Activated CD8-positive, alpha-beta T cell treated with anti-CD3 and anti-CD28 coated beads for 36 hours (primary cell): ENCODE results near the gene DLG2. TPM values are rescaled to one million over a fixed set of nuclear protein-coding genes. Genes with fewer than 3 reads are reported as not detected.

Experiments
- ATAC-seq: fragments of 200-7000 bp; cut with Tn5 transposase; one replicate; pipeline ENCODE4 v1.10.0; 2021; ENCODE audit warnings: mild to moderate bottlenecking, moderate library complexity
- CTCF ChIA-PET: fragments of 350-600 bp; sonication (Branson Sonifier 250); formaldehyde crosslinking; loops from one replicate; lab custom pipeline; 2021; ENCODE audit warnings: antibody characterized with exemption; lab: Charles Lee
- POLR2A ChIA-PET: fragments of 350-600 bp; sonication (Branson Sonifier 250); formaldehyde crosslinking; loops from one replicate; lab custom pipeline; 2021; ENCODE audit warnings: antibody characterized with exemption; lab: Charles Lee
- DNase-seq: peaks from one replicate; pipeline ENCODE4 v3.0.0-alpha.2; 2020
- H3K27ac Mint-ChIP-seq: one replicate; pipeline ENCODE4 v1.8.0; 2021; ENCODE audit warnings: mild to moderate bottlenecking, mixed read lengths
- H3K27me3 Mint-ChIP-seq: one replicate; pipeline ENCODE4 v1.8.0; 2021; ENCODE audit warnings: mixed read lengths
- H3K36me3 Mint-ChIP-seq: one replicate; pipeline ENCODE4 v1.8.0; 2021; ENCODE audit warnings: low read depth, mixed read lengths
- H3K4me1 Mint-ChIP-seq: one replicate; pipeline ENCODE4 v1.8.0; 2021; ENCODE audit warnings: low read depth, mixed read lengths
- H3K4me3 Mint-ChIP-seq: one replicate; pipeline ENCODE4 v1.8.0; 2021; ENCODE audit warnings: mild to moderate bottlenecking, moderate library complexity, mixed read lengths
- H3K9me3 Mint-ChIP-seq: one replicate; pipeline ENCODE4 v1.8.0; 2021; ENCODE audit warnings: mixed read lengths
- CTCF ChIP-seq: fragments of 200-600 bp; IDR thresholded peaks from one replicate; pipeline ENCODE4 v1.8.0; 2022; ENCODE audit warnings: antibody characterized with exemption, mild to moderate bottlenecking
- intact Hi-C: fragments of 100-400 bp; cut with micrococcal nuclease; formaldehyde crosslinking; loops from one replicate; pipeline ENCODE4 v1.10.0; 2022
- total RNA-seq, 2 experiments: library from RNA; stranded (reverse); gene quantifications; one replicate each; pipeline ENCODE4 v1.2.3, GENCODE V29; 2021

Gene DLG2
- total RNA-seq, 2 experiments from 2014 or later = 2.2 to 2.6 TPM

DNA sequence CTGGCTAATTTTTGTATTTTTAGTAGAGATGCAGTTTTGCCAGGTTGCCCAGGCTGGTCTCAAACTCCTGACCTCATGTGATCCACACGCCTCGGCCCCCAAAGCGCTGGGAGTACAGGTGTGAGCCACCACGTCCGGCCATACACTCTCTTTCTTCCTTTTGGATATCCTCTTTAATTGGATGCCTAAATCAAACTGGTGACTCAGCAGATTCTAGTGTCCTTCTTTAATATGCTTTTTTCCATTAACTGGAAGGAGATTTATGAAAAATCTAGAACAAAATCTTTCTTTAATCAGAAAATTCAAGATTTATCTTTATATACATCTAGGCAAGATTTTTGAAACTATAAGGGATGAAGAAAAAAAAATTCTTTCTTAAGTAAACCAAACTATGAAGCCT lies 1371.7 kb downstream of the DLG2 start:
- ATAC-seq (no peak), DNase-seq (no peak)
- H3K27ac Mint-ChIP-seq = no peak overlapping the region
- no peaks in the 10 kb centered on the region for H3K27me3 Mint-ChIP-seq
- H3K9me3 Mint-ChIP-seq = peaks cover 2% of the 10 kb centered on the region
- no peak overlapping the region for H3K4me3 Mint-ChIP-seq
- H3K4me1 Mint-ChIP-seq = no peaks in the 10 kb centered on the region
- intact Hi-C loops = no loop called here
- CTCF ChIA-PET = no interaction called here
- H3K36me3 Mint-ChIP-seq = no peaks in the 10 kb centered on the region
- POLR2A ChIA-PET = no interaction called here
- no peak for TF ChIP-seq CTCF

- H3K27ac Mint-ChIP-seq = no peak overlapping the region
- ATAC-seq (no peak), DNase-seq (no peak)
- no peaks in the 10 kb centered on the region for H3K36me3 Mint-ChIP-seq
- intact Hi-C loops = no loop called here
- H3K9me3 Mint-ChIP-seq = no peaks in the 10 kb centered on the region
- H3K4me3 Mint-ChIP-seq = no peak overlapping the region
- no peaks in the 10 kb centered on the region for H3K4me1 Mint-ChIP-seq
- POLR2A ChIA-PET = no interaction called here
- TF ChIP-seq CTCF = no peak
- no peaks in the 10 kb centered on the region for H3K27me3 Mint-ChIP-seq
- CTCF ChIA-PET = no interaction called here
Measured at GRCh38 chr11:84250834-84251613, 1376.1 kb downstream of the DLG2 start.

DNA sequence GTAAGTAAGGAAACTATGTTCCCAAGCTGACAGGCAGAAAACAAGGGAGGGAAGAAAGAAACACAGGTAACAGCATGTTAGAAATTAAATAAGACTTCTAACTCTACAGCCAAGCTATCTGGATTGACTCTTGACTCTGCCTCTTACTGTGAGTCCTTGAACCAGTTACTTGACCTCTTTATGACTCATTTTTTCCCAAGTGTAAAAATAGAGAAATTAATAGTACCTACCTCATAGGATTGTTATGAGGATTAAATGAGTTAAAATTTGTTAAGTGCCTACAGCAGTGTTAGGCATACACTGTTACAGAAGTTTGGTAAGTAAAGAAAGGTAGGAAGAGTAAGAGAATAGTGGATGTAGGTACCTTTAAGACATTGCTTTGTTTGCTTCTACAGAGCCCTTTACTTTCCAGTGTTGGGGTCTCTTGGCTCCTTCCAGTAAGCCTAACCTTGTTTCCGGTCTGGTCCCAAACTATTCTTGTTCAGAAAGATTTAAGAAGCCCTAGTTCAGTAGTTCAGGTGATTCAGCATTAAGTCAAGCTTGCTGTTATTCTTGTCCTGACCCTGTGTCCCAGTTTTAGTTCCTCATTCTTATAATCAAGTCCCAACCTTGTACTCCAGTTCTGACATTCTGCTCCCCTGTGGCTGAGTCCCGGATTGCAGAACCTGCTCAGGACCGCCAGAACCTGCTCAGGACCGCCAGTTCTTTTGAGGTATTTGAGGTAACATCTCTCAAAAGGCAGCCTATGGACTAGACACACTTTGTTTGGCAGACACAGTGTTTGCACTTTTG lies 1377.6 kb downstream of the DLG2 start:
- Mint-ChIP-seq H3K9me3 (no peaks in the 10 kb centered on the region), H3K27me3 (no peaks in the 10 kb centered on the region), H3K4me3 (no peak overlapping the region), H3K27ac (no peak overlapping the region), H3K4me1 (no peaks in the 10 kb centered on the region), H3K36me3 (no peaks in the 10 kb centered on the region)
- intact Hi-C loops = no loop called here
- POLR2A ChIA-PET = no interaction called here
- CTCF ChIA-PET = no interaction called here
- no peak for TF ChIP-seq CTCF
- DNase-seq (no peak), ATAC-seq (no peak)

DNA sequence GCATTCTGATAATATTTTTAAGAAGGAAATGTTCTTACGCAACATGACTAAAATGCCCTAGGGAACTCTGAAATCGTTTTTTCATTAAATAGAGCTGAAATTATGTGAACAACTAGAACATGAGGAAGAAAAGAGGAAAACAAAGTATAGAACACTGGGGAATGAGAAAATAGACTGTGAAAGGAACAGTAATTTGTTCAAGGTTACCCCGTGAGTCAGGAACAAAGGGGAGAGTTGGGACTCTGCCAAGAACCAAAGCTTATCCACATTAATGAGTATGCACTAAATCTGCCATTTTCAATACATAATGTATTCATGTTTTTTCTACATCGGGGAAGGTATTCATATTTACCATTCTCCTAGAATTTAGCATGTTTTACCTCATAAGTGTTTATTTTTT lies 1379.2 kb downstream of the DLG2 start:
- TF ChIP-seq CTCF = no peak

DNA sequence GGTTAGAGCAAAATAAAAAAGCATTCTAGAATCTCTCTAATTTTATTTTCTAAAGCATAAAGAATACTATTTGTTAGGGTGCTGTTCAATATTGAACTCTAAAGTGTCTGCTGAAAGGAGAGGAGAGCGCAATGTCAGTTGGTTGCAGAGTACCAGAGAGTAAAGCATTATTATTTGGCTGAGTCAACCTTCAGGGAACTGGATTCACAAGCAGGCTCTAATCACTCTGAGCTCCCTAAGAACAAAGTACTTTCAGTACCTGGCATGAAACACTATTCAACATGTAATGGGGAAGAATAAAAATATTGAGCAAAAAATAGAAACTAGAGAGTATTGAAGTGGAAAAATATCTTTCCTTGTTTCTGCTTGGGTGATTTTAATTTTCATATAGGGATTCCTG lies 1380.0 kb downstream of the DLG2 start:
- ChIA-PET CTCF (no interaction called here), POLR2A (no interaction called here)
- intact Hi-C loops = no loop called here
- H3K4me1 Mint-ChIP-seq = no peaks in the 10 kb centered on the region
- H3K4me3 Mint-ChIP-seq = no peak overlapping the region
- no peaks in the 10 kb centered on the region for H3K27me3 Mint-ChIP-seq
- TF ChIP-seq CTCF = no peak
- no peaks in the 10 kb centered on the region for H3K9me3 Mint-ChIP-seq
- ATAC-seq (no peak), DNase-seq (no peak)
- no peaks in the 10 kb centered on the region for H3K36me3 Mint-ChIP-seq
- H3K27ac Mint-ChIP-seq = no peak overlapping the region

More for the DNA sequence above, 1379.2 kb downstream of the DLG2 start:
- Mint-ChIP-seq H3K27ac (no peak overlapping the region), H3K9me3 (no peaks in the 10 kb centered on the region), H3K4me3 (no peak overlapping the region), H3K27me3 (no peaks in the 10 kb centered on the region), H3K4me1 (no peaks in the 10 kb centered on the region), H3K36me3 (no peaks in the 10 kb centered on the region)
- ChIA-PET CTCF (no interaction called here), POLR2A (no interaction called here)
- intact Hi-C loops = no loop called here
- no peak for DNase-seq
- no peak for ATAC-seq
